WI38 (cell line): ENCODE data around the gene RAB5B.

Source experiments
- H3K4me3 ChIP-seq: 2 replicates; pipeline ENCODE4 v1.5.1; 2011; ENCODE audit warnings: low read depth, mild to moderate bottlenecking, control low read depth, low read length
- TF ChIP-seq, protein P1 (sequence below): IDR thresholded peaks from 2 replicates; pipeline ENCODE4 v1.5.1; 2012; ENCODE audit warnings: low read depth, mild to moderate bottlenecking, control low read depth, low read length

RAB5B gene

DNA sequence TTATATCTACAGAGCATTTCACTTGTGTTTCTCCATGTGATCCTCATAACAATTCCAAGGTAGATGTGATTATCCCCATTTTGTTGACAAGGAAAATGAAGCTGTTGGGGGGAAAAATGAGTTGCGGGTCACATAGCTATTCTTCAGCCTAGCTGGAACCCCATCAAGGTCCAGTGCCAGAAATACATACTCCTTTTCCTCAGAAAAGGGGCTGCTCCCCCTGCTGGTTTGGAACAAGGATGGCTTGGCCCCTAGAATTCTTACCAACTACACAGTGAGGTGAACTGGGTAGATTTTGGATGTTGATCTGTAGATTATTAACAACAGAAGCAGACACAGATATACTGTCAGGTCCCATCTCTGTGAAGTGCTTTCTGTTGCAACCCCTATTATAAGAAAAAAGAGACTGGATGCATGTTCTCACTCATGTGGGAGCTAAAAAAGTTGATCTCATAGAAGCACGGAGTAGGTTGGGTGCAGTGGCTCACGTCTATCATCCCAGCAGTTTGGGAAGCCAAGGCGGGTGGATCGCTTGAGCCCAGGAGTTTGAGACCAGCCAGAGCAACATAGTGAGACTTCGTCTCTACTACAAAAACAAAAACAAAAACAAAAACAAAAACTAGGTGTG, 55.9 kb downstream of the RAB5B start:
- no peak overlapping the region for H3K4me3 ChIP-seq
- TF ChIP-seq, protein P1, sequence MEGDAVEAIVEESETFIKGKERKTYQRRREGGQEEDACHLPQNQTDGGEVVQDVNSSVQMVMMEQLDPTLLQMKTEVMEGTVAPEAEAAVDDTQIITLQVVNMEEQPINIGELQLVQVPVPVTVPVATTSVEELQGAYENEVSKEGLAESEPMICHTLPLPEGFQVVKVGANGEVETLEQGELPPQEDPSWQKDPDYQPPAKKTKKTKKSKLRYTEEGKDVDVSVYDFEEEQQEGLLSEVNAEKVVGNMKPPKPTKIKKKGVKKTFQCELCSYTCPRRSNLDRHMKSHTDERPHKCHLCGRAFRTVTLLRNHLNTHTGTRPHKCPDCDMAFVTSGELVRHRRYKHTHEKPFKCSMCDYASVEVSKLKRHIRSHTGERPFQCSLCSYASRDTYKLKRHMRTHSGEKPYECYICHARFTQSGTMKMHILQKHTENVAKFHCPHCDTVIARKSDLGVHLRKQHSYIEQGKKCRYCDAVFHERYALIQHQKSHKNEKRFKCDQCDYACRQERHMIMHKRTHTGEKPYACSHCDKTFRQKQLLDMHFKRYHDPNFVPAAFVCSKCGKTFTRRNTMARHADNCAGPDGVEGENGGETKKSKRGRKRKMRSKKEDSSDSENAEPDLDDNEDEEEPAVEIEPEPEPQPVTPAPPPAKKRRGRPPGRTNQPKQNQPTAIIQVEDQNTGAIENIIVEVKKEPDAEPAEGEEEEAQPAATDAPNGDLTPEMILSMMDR = peak; percentile 74

DNA sequence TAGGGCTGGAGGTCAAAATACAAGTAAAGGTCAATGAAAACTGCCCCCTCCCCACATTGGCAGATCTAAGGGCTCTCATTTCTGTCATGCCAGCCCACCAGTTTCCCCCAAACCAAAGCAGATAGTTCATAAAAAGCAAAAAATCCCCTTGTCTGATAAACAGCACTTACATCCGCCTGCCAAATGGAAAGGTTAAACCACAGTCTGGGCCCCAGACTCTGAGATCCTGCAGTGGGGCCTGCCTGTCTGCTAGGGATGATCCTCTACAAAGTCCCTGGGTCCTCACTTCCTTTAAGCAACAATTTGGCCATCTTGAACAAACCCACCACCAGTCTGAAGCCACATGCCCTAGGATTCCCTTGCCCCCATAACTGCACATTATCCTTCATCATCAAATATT, 58.1 kb downstream of the RAB5B start:
- H3K4me3 ChIP-seq = no peak overlapping the region
- TF ChIP-seq, protein P1 = no peak

DNA sequence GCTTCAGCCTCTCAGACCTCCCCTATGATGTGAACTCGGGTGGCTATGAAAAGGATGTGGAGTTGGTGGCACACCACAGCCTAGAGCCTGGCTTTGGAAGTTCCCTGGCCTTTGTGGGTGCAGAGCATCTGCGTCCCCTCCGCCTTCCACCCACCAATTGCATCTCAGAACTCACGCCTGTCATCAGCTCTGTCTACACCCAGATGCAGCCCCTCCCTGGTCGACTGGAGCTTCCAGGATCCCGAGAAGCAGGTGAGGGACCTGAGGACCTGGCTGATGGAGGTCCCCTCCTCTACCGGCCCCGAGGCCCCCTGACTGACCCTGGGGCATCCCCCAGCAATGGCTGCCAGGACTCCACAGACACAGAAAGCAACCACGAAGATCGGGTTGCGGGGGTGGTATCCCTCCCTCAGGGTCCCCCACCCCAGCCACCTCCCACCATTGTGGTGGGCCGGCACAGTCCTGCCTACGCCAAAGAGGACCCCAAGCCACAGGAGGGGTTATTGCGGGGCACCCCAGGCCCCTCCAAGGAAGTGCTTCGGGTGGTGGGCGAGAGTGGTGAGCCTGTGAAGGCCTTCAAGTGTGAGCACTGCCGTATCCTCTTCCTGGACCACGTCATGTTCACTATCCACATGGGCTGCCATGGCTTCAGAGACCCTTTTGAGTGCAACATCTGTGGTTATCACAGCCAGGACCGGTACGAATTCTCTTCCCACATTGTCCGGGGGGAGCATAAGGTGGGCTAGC, 60.9 kb downstream of the RAB5B start:
- TF ChIP-seq, protein P1 = no peak
- H3K4me3 ChIP-seq = no peak overlapping the region

DNA sequence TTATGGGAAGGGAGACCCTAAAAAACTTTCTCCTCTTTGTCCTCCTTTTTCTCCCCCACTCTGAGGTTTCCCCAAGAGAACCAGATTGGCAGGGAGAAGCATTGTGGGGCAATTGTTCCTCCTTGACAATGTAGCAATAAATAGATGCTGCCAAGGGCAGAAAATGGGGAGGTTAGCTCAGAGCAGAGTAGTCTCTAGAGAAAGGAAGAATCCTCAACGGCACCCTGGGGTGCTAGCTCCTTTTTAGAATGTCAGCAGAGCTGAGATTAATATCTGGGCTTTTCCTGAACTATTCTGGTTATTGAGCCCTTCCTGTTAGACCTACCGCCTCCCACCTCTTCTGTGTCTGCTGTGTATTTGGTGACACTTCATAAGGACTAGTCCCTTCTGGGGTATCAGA, 63.3 kb downstream of the RAB5B start:
- no peak overlapping the region for H3K4me3 ChIP-seq
- TF ChIP-seq, protein P1 = no peak

DNA sequence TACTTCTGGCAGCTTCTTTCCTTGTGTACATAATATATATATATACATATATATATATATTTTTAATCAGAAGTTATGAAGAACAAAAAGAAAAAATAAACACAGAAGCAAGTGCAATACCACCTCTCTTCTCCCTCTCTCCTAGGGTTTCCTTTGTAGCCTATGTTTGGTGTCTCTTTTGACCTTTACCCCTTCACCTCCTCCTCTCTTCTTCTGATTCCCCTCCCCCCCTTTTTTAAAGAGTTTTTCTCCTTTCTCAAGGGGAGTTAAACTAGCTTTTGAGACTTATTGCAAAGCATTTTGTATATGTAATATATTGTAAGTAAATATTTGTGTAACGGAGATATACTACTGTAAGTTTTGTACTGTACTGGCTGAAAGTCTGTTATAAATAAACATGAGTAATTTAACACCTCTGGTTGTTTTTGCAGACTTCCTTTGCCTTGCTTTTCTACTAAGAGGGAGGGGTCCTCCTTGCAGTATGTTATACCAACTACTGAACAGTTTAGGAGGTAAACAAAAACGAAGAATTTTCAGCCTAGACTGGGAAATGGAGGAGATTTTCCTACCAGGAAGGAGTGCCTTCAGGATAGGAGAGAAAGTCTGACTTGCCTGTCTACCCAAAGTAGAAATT, 64.3 kb downstream of the RAB5B start:
- TF ChIP-seq, protein P1 = no peak
- H3K4me3 ChIP-seq = no peak overlapping the region

DNA sequence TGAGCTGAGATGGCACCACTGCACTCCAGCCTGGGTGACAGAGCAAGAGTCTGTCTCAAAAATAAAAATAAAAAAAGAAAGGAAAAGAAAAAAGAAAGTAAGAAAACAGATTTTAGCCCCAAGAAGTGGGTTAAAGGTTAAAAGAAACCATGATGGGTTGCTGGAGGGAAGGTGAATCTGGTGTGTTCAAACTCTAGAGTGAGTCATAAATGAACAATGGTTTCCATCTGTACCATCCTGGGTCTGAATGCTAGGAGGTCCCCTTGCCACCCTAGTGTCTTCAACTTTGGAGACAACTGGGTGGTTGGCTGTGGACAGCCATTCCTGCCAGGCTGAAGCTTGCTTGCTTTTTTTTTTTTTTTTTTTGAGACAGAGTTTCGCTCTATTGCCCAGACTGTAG, 66.3 kb downstream of the RAB5B start:
- no peak overlapping the region for H3K4me3 ChIP-seq
- TF ChIP-seq, protein P1 = no peak
